Sigmoid colon (tissue), 4 donors: ENCODE data around the gene TBCD.

Experiments used
- POLR2AphosphoS5 ChIP-seq, 4 donors: sonication (generic); formaldehyde crosslinking; IDR thresholded peaks; one replicate each; pipeline ENCODE4 v1.6.1; 2017; ENCODE audit warnings: antibody characterized with exemption in 4 of 4
- TF ChIP-seq, protein P1 (sequence below), 4 experiments: fragments of 450-650 bp in 3 of 4; fragments of 200-600 bp in 1 of 4; IDR thresholded peaks; one replicate each; pipeline ENCODE4 v1.5.1; 2016 to 2019; ENCODE audit warnings: antibody characterized with exemption in 4 of 4, mild to moderate bottlenecking in 3 of 4, moderate library complexity in 2 of 4

DNA sequence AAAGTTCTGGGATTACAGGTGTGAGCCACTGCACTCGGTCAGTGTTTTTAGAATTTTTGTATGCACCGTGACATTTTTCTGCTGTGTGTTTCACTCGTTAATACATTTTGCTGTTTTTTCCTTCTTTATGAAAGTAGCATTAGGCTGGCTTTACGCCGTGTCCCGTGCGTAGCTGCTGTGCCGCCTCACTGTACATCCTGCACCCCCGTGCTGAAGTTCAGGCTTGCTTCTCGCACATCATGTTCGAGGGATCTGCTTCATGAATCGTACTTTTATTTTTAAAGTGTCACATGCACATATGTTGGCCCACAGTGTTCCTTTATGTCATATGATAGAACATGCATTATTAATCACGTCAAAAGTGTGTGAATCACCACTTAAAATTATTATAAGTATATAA lies 172.3 kb downstream of the TBCD start:
- TF ChIP-seq, protein P1, sequence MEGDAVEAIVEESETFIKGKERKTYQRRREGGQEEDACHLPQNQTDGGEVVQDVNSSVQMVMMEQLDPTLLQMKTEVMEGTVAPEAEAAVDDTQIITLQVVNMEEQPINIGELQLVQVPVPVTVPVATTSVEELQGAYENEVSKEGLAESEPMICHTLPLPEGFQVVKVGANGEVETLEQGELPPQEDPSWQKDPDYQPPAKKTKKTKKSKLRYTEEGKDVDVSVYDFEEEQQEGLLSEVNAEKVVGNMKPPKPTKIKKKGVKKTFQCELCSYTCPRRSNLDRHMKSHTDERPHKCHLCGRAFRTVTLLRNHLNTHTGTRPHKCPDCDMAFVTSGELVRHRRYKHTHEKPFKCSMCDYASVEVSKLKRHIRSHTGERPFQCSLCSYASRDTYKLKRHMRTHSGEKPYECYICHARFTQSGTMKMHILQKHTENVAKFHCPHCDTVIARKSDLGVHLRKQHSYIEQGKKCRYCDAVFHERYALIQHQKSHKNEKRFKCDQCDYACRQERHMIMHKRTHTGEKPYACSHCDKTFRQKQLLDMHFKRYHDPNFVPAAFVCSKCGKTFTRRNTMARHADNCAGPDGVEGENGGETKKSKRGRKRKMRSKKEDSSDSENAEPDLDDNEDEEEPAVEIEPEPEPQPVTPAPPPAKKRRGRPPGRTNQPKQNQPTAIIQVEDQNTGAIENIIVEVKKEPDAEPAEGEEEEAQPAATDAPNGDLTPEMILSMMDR (IDR thresholded peaks at IDR 0.05), result no peak
- no peak for TF ChIP-seq POLR2AphosphoS5 (IDR thresholded peaks at IDR 0.05)
